ENCODE results near the gene DLGAP4.

DNA sequence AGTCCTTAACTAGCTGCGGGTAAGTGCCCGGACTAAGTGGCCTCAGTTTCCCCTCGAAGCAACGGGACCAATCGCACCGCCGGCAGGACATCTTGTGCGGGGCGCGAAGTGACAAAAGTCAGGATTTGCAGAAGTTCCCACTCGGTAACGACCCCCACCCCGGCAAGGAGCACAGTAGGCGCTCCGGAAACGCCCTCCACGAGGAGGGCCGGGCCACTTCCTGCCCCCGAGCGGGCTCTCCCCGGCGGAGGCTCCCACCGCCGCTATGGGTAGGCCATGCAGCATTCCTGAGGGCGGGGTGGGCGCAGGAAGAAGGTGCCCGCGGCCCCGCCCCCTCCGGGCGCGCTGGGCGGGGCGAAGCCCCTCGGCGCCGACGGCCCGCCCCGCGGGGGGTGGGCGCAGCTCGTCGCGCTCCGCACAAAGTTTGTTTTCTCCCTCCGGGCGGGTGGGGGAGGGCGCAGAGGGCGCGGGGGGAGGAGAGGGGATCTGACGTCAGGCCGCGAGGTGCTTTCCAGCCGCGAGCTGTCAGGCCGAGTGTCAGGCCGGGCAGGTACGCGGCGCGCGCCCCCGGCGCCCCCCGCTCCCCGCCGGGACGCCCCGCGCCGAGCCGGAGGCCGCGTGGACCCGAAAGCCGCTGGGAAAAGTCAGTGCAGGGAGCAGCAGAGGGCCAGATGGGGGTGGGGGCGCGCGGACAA is 267.1 kb downstream of the DLGAP4 start, which contains the start of gene TGIF2:
- TF ChIP-seq, protein P1, sequence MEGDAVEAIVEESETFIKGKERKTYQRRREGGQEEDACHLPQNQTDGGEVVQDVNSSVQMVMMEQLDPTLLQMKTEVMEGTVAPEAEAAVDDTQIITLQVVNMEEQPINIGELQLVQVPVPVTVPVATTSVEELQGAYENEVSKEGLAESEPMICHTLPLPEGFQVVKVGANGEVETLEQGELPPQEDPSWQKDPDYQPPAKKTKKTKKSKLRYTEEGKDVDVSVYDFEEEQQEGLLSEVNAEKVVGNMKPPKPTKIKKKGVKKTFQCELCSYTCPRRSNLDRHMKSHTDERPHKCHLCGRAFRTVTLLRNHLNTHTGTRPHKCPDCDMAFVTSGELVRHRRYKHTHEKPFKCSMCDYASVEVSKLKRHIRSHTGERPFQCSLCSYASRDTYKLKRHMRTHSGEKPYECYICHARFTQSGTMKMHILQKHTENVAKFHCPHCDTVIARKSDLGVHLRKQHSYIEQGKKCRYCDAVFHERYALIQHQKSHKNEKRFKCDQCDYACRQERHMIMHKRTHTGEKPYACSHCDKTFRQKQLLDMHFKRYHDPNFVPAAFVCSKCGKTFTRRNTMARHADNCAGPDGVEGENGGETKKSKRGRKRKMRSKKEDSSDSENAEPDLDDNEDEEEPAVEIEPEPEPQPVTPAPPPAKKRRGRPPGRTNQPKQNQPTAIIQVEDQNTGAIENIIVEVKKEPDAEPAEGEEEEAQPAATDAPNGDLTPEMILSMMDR (IDR thresholded peaks at IDR 0.05), result no peak
- no peak for TF ChIP-seq ZFX (IDR thresholded peaks at IDR 0.05; ENCODE audit: borderline replicate concordance)
